GM18508 (cell line): ENCODE measurements around the gene DSCAML1.

Source experiments
- ATAC-seq: cut with Tn5 transposase; IDR thresholded peaks from one replicate; pipeline ENCODE4 v1.9.1; 2021; ENCODE audit warnings: moderate number of reproducible peaks; ENCODE audit not compliant: insufficient read depth, unreplicated experiment

The DSCAML1 gene

DNA sequence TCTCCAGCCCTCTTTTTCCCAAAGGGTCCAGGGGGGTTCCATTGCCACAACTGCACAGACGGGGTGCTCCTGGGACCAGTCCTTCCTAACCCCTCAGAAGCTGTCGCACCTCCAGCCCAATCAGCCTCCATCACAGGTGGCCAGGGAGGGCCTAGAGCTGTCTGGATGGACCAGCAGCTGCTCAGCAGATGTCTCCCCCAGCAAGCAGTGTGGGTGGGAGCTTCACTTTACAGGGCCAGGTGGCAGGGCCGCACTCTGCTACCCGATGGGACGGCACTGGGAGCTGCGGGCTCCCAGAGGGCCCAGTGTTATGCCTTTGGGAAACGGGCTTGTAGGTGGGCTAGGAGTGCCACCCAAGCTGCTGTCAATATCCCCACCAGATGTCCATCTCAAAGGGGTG is 120.5 kb downstream of the DSCAML1 start:
- ATAC-seq: no peak

DNA sequence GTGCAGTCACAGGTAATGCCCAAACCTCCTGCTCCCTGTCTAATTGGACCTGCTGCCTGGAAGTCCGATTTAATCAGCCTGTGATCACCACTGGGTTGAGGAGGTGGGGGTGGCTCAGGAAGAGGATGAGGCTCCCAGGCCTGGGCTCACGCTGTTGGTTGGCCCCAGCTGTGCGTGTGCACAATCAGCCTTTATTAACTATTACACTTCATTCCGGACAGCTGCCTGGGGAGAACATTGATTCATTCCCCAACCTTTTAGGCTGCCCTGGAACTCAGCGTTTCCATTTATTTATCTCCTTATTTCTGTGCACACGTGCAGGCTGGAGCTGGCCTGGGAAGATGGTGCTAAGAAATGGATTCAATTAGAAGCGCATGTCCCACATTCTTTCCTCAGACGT is 123.4 kb downstream of the DSCAML1 start:
- no peak for ATAC-seq

DNA sequence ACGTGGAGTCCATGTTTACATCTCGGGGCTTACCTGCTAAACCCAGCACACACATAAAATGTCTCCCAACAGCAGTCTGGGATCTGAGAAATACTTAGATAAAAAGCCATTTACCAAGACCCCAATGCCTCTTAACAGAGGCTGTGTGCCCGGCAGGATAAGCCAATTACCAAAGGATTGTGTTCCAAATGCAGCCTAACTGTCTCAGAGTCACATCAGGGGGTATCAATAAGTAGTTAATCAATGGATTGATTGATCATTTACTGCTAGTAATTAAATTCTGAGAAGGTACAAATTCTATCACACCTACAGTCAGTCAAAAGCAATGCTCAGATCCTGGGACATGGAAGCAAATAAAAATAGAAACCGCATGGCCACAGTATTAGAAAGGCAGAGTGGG is 125.6 kb downstream of the DSCAML1 start:
- no peak for ATAC-seq

DNA sequence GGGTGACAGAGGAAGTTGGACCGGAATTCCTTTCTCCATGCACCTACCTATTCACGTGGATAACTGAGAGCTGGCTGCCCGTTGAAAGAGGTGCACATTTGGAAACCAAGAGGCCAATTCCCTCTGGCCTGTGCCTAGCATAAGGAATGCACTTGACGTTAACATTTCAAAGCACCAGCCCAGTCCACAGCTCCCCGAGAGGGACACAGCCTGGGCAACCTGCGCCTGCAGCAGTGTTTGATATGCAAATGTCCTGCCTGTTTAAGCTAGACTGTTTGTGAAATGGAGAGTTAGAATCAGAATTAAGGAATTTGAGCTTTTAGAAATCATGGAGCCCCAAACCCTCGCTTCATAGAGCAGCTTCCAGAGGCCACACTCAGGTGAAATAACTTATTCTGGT is 126.1 kb downstream of the DSCAML1 start:
- no peak for ATAC-seq

DNA sequence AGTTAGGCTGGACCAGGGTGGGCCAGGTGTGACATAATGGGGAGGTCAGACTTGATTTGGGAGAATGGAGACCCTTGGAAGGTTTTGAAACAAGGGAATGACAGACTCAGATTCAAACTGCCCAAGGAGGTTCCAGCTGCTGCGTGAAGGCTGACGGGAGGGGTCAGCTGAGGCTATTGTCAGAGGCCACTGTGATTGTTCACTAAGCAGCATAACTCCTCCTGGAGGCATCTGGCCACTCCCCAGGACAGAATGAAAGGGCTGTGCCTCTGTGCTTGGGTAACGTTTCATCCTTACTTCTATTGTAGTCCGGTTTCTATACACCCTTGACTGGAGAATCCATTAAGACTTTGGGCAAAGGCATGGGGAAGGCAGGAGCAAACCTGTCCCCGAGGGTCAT is 126.6 kb downstream of the DSCAML1 start:
- ATAC-seq: no peak

DNA sequence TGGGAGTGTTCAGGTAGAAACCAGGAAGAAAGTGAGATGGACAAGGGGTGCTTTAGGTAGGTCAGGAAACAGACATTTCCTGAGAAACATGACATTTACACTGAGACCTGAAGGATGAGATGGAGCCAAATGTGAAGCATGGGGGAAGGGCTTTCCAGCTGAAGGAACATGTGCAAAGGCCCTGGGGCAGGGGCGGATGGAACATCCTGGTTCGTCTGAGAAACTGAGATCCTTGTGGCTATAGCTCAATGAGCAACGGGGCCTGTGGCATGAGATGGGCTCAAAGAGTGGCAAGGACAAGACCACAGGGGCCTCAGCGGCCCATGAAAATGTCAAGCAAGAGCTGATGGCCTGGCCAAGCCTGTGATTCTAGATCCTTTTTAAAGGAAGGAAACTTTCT is 127.4 kb downstream of the DSCAML1 start:
- no peak for ATAC-seq

DNA sequence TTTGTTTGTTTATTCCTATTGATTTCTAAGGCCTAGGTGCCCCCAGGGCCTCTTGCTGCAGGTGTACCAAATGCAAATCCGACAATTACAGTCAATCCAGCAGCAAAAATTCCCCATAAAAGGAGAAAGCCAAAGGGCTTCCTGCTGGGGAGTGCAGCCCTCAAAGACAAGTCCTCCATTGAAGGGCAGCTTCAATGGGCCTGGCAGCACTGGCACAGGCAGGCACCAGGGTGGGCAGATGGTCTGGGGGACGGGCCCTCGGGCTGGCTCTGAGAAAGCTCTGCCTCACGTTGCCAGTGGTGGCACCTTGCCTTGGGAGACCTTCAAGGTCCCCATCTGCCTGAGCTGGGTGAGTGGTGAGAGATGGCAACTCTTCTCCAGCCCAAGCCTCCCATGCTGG is 128.0 kb downstream of the DSCAML1 start:
- no peak for ATAC-seq

DNA sequence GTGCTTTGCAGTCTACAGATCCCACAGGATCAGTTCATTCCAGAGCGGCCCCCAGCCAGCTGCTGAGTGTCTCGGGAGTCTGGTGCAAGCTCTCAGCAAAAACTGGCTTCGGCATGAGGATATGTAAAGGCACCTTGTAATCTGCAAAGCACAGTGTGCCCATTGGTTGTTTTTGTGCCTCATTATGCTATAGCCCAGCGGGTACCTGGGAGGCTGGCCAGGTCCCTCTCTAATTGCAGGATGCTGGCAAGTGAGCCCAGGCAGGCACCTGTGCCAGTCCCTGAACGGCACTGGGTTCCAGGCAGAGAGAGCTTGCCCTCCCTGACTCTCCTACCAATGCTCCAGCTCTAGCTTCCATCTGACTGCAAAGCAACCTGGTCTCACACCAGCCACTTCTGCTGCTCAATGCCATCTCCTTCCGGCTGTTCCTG is 128.7 kb downstream of the DSCAML1 start:
- no peak for ATAC-seq

DNA sequence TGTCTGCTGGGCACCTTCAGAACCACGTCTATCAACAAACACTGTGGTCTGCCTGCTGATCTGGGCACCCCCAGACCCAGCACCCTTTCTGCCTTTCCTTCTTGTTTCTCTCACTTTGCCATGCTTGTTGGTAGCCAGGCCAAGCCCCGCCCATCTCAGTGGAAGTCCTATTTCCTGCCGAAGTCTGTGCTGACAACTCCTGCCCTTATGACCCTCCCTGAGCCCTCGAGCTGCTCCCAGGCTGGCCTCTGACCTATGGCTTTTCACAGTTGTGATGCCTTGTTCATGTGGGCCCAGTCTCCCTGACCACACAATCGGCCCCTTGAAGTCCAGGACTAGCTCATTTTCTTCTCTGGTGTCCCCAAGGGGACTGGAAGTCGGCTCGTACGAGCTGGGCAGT is 132.1 kb downstream of the DSCAML1 start:
- ATAC-seq: no peak

DNA sequence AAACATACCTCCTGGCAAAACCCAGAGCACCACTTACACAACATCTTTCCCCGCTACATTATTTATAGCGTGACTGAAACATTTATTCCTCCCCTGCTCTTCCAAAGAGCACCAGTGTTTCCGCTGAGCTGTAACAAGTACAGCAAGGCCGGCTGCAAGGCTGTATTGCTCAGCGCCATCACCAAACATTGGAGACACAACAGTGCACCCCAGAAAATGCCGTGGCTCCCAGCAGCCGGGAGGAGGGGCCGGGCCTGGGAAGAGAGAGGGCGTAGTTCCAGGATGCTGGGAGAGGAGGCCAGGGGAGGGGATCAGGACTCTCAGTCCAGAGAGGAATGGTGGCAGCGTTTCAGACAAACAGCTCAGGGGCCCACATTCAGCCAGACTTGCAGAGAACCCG is 133.2 kb downstream of the DSCAML1 start:
- ATAC-seq: no peak

DNA sequence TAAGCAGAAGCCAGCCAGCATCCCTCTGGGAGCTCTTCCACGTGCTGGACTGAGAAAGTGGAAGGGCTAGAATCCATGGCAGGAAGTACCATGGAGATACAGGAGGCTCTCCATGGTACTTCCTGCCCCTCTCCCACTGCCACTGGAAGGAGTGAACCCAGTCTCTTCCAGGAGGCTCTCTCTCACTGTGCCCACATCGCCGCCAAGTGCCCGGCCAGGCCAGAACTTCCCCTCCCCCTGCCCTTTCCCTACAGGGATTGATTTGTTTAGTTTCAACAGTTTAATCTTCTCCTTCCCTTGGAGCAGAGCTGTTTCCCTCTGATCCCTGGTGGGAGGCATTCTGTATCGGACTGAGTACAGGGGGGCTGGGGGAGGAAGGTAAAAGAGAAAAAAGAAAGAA is 133.6 kb downstream of the DSCAML1 start:
- no peak for ATAC-seq

DNA sequence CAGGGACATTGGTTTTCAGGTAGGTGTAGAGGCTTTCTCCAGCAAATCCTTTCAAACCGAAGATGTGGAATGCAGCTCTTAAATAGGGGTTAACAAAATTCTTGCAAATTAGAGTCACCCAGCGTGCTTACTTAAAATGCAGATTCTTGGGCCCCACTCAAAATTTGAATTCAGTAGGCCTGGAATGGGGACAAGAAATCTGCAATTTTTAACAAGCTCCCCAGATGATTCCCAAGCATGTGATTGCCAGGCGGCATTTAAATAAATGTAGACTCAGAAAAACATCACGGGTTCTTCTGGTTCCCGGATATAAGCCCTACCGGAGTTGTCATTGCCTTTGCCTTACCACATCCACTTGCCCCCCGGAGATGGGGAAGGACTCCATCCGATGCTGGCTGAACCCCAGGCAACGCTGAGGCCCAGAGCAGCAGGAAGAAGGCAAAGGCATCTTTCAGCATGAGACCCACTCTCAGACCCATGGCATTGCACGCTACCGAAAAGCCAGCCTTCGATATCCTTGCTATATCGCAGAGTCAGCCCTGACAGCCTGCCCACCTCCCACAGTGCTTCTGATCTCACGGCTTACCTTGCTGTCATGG is 134.2 kb downstream of the DSCAML1 start:
- no peak for ATAC-seq

DNA sequence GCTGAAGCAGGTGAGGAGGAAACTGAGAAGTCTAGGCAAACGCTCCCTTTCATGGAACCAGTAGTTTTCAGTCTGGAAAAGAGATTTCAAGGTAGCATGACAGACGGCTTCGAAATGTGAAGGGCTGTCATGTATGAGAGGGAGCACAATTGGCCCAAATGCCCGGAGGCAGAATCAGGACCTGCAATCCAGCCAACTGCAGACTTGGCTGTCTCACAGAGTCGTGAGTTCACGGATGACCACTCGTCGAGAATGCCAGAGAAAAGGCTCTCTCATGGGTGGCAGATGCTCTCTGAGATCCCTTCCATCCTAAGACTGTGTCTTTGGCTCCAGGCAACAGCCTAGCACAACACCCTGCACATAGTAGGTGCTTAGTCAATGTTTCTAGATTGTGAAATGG is 134.8 kb downstream of the DSCAML1 start:
- no peak for ATAC-seq

DNA sequence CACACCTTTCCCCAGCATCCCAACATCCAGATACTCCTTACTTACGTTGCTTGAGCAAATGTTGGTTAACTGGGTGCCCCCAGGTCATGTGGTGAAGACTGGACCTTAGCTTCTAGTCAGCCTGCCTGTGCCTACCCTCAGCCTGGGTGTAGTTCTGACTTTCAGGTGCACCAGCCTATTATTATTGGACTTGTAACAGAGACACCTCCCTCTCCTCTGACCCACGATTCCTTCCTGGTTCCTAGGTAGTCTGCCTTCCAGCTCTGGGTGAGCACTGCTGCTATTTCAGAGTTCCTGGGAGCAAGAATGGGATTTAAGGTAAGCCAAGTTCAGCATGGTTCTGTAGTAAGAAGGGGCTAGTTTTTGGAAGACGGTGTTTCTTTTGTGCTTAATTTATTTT is 138.2 kb downstream of the DSCAML1 start:
- no peak for ATAC-seq

DNA sequence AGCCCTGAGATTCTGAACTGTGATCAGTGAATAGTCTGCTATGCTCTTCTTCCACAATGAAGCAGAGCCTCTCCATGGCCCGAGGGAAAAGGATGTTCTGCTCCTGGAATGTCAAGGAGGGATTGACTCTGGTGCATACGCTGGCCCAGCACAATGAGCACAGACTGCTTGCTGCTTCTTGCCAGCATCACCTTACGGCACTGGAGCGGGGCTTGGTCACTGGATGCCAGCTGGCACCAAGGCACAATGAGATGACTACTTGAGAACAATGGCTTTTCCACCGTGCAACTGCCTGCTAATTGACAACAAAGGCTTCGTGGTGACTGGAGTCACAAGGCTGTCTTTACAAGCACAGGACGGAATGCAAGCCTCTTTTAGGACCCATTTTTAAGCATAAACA is 139.2 kb downstream of the DSCAML1 start:
- ATAC-seq: no peak

DNA sequence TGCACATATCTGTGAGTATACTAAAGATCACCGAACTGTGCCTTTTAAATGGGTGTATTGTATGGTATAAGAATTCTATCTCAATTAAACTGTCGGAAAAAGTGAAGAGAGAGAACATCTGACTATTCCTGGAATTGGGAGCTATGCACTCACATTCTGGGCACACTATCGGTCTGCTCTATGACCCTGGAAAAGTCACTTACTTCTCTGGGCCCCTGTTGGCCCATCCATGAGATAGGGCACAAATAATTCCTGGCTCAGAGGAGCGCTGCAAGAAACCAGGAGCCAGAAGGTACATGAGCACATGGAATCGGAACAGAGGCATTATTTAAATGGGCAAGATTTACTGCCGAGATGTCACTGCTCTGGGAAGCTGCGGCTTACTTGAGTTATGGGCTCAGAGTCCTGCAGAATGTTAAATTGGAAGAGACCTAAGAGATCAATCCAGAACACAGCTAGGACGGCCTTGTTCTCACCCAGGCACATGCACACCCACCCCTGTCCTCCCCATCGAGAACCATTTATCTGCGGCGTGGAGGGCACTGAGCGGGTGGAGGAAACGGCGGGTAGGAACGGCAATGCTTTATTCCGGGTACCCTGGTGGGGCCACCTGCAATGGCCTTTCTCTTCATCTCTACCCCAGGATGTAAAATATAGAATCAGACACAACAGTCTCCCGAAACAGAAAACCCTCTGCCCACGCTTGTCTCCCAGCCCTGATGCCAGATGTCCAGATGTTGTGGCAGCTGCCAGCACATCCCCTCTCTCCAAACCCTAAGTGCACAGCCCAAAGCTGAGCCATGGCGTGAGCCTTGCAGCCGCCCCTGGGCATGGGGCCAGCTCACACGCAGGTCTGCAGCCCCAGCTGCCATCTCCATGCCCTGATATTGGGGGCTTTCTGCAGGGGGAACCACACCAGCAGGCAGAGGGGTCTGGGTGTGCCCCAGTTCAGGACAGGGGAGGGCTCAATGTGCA is 142.4 kb downstream of the DSCAML1 start:
- ATAC-seq: no peak

DNA sequence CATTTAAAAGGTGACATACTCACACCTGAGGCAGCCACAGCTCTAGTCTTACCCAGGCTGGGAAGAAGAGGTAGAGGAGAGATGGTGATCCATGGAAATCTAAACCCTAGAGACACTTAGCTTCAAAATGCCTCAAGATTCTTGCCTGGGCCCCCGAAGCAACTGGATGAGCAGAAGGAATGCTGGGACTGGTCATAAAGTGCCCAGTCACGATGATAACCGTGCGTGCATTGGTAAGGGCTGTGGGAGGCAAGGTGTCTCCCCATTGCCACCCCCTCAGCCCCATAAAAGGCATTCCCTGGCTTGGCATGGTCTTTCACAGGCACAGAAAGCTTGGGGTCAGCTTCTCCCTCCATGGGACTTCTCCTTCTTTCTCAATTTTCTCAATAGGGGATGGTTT is 144.5 kb downstream of the DSCAML1 start:
- no peak for ATAC-seq

DNA sequence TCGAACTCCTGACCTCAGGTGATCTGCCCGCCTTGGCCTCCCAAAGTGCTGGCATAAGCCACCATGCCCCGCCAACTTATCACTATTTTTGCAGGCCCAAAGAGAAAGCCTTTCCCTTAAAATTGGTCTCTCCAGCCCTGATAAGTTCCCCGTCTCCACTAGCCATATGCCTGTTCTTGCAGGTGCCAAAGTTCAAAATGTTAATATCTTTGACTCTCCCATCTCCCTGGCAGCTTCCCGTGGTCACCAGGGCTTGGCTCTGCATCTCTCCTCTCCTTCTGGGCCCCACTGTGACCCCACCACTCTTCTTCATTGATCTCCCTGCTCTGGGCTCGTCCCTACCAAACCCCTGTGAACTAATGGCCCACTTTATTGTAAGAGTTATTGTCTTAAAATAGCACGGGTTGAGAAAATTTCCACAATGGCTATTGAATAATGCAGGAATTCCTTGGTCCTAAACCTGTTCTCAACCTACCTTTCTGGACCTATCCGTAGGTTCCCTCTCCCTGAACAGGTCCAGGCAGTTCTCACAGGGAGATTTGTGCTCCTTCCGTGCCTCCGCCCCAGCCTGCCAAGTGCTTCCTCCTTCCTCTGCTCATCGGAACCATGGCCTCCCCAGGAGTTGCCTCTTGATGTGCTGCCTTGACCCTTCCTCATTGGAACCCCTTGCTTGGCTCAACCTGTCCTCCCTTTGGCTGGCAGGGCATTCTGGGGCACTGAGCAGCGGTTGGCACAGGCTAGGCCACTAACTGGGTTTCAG is 147.5 kb downstream of the DSCAML1 start:
- no peak for ATAC-seq

DNA sequence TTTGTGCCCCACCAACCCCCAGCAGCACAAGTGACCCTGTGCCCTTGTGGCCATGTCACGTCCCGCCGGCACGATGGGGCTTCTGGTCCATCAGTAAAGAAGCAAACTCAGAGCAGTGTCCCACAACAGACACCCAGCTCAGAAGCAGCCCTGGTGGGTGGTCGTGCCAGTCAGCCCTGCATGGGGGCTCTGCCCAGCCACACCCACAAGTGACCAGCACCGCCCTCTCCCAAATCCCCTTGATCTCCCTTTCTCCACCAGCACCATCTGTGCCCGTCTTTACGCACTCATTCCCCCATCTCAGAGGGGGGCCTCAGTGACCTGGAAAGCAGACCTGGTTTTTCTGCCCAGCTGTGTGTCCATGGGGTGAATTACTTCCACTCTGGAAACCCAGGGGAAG is 149.1 kb downstream of the DSCAML1 start:
- ATAC-seq: no peak

DNA sequence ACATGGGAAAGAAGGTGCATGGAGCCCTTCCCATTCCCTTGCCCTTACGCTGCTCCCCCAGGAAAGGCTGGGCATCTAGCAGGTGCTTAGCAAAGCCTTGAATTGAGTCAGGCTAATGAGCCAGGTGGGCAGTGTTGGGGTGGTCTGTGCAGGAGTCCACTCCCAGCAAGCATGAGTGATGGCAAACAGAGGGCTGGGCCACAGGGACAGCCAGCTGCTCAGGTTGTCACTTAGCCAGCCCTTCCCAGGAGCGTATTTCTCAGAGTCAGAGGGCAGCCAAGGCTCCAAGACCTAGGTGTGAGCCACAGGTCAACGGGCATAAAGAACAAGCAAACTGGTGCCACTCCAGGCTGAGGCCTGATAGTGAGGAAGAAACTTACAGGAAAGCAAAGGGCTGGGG is 149.8 kb downstream of the DSCAML1 start:
- ATAC-seq: no peak

DNA sequence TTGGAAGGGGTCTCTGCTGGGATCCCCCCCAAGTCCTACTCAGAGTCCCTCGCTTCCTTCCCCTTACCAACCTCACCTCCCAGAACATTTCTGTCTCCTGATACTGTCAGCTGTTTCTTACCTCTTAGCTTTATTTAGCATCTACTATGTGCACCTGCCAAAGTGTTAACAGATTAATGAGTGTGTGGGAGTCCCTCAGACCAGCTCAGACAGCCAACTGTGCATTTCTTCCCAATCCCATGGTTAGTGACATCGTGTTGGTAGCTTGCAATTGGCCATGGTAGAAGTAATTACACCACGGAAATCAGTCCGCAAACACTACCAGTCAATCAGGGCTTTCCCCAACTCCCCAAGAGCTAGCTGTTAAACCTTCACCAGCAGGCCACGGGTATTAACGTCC is 150.6 kb downstream of the DSCAML1 start:
- no peak for ATAC-seq
